NT2/D1 (cell line): ENCODE measurements around the gene TRDMT1.

Experiments used
- DNase-seq: peaks from one replicate; pipeline ENCODE4 v3.0.0-alpha.2; 2011; ENCODE audit warnings: low read depth, low spot score
- H3K27me3 ChIP-seq: 2 replicates; pipeline ENCODE4 v1.6.0; 2011; ENCODE audit warnings: mild to moderate bottlenecking; ENCODE audit not compliant: insufficient read length, insufficient read depth
- H3K36me3 ChIP-seq: 2 replicates; pipeline ENCODE4 v1.6.1; 2011; ENCODE audit warnings: mild to moderate bottlenecking, low read length, mixed read lengths; ENCODE audit not compliant: insufficient read depth, insufficient read length
- H3K4me1 ChIP-seq: 2 replicates; pipeline ENCODE4 v1.5.1; 2011; ENCODE audit not compliant: insufficient read depth, insufficient read length
- H3K4me3 ChIP-seq: 2 replicates; pipeline ENCODE4 v1.5.1; 2011; ENCODE audit warnings: low read depth; ENCODE audit not compliant: insufficient read length
- H3K9ac ChIP-seq: 2 replicates; pipeline ENCODE4 v1.6.0; 2011; ENCODE audit warnings: low read depth; ENCODE audit not compliant: insufficient read length
- H3K9me3 ChIP-seq: 2 replicates; pipeline ENCODE4 v1.5.1; 2011; ENCODE audit warnings: mild to moderate bottlenecking, low read length; ENCODE audit not compliant: insufficient read depth
- SUZ12 ChIP-seq: IDR thresholded peaks from 2 replicates; pipeline ENCODE4 v1.6.1; 2011; ENCODE audit not compliant: insufficient read length, insufficient read depth; ENCODE audit errors: extremely low read depth
- YY1 ChIP-seq: IDR thresholded peaks from 2 replicates; pipeline ENCODE4 v1.6.1; 2011; ENCODE audit not compliant: insufficient read length, insufficient read depth
- ZNF274 ChIP-seq: IDR thresholded peaks from 2 replicates; pipeline ENCODE4 v1.6.1; 2011; ENCODE audit warnings: mild to moderate bottlenecking, low read depth, low read length

TRDMT1 gene, protein sequence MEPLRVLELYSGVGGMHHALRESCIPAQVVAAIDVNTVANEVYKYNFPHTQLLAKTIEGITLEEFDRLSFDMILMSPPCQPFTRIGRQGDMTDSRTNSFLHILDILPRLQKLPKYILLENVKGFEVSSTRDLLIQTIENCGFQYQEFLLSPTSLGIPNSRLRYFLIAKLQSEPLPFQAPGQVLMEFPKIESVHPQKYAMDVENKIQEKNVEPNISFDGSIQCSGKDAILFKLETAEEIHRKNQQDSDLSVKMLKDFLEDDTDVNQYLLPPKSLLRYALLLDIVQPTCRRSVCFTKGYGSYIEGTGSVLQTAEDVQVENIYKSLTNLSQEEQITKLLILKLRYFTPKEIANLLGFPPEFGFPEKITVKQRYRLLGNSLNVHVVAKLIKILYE

DNA sequence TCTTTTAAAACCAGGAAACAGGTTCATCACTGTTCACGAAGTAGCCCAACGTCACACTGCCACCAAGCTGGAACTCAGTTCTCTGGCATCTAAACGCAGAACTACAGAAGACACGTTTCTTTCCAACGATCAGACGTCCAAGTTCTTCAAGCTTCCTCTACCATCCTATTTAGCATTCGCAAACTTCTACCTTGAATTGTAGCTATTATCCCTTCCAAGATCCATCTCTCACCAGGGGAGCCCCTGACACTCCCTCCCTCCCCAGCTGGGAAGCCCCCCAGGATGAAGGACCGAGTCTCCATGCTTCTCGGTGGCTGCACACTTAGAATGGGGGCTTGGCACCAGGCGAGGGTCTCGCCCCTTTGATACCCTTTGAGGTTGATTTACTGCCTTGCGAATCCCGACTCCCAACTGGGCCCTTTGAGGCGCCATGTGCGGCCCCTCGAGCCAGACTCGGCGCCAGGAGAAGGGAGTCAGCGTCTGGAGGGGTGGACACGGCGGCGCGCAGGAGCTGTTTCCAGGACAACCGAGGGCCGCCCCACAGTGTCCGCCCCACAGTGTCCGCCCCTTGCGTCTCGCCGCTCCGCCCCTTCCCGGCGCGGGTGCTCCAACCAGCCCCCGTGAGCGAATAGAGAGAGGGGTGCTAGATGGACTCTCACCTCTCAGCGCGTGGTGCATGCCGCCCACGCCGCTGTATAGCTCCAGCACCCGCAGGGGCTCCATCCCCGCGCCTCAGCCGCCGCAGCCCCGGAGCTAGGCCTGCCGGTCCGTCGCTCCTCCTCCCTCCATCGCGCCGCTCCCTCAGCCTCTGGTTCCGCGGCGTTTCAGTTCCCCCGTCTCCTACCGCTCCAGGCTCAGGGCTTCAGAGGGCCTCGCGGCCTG is at the start of gene TRDMT1:
Gene TRDMT1 (minus strand): TSS at position 761 of the 882 bp plus-strand sequence. CDS start 38 bp downstream, at position 723.
- TF ChIP-seq YY1, result peak; percentile 8
- TF ChIP-seq ZNF274, result no peak
- no peak for TF ChIP-seq SUZ12
- Histone ChIP-seq H3K36me3 (no peaks in the 10 kb centered on the region), H3K9ac (peak within 1 kb of the TSS; percentile 86), H3K9me3 (no peaks in the 10 kb centered on the region), H3K4me1 (no peaks in the 10 kb centered on the region), H3K4me3 (peak within 1 kb of the TSS; percentile 74), H3K27me3 (no peaks in the 10 kb centered on the region)
- peak; percentile 71 for DNase-seq

DNA sequence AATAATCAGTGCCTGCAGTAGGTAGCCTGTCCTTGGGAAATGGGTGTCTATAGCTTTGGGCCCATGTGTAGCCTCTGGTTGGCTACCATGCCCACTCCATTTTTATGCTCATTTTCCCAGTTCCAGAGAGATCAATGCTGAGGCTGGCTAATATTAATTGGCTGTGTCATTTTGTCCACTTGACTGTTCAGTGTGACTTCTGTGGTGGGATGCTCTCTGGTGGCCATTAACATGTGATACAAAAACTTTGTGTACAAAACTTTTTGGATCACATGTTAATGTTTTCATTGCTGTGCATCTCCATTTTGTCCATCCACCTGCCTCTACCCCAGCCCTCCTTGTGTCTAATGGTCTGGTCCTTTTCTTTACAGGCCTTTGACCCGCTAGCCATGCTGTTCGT is 49.3 kb upstream of the TRDMT1 start:
- TF ChIP-seq ZNF274 (no peak), YY1 (no peak), SUZ12 (no peak)
- peaks cover 10% of the 10 kb centered on the region for H3K9me3 ChIP-seq
- no peaks in the 10 kb centered on the region for H3K4me1 ChIP-seq
- H3K4me3 ChIP-seq, result no peak overlapping the region
- H3K27me3 ChIP-seq, result no peaks in the 10 kb centered on the region
- H3K9ac ChIP-seq, result no peak overlapping the region
- H3K36me3 ChIP-seq, result no peaks in the 10 kb centered on the region
- no peak for DNase-seq

DNA sequence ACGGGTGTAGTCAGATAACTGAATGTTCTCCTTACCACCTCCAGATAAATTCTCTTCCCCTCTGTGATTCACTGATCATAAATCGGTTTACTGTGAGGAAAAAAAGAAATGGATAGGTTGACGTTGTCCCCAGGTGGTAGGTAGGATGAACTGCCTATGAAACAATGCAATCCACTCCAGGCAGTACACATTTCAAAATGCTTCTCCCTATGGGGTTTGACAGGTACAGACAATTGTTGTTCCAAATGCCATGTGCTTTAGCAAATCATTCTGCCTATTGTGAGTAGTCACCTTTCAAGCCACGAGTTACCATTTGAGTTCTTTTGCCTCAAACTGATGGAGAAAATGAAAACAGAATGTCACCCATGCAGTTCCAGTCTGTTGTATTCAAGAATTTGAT is 48.3 kb upstream of the TRDMT1 start:
- TF ChIP-seq SUZ12, result no peak
- no peak for TF ChIP-seq YY1
- no peak for TF ChIP-seq ZNF274
- DNase-seq, result no peak

DNA sequence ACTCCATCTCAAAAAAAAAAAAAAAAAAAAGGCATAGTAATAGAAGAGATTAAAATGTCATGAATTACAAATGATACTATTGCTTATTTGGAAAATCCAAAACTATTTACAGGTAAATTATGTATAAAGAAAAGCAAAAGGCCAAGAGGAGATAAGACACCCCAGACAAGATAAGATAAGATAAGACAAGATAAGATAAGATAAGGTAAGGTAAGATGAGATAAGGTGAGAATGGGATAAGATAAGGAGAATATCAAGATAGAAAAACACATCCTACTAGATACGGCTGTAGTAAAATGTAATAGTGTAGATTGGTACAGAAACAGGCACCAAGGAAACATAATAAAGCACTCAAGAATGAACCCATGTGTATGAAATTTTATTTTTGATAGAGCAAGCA is 47.5 kb upstream of the TRDMT1 start:
- no peak for DNase-seq
- H3K4me3 ChIP-seq, result no peak overlapping the region
- H3K9me3 ChIP-seq, result peaks cover 10% of the 10 kb centered on the region
- H3K27me3 ChIP-seq, result no peaks in the 10 kb centered on the region
- H3K36me3 ChIP-seq, result no peaks in the 10 kb centered on the region
- TF ChIP-seq YY1, result no peak
- no peak for TF ChIP-seq ZNF274
- no peak for TF ChIP-seq SUZ12
- H3K9ac ChIP-seq, result no peak overlapping the region
- no peaks in the 10 kb centered on the region for H3K4me1 ChIP-seq

More for the DNA sequence above, 48.3 kb upstream of the TRDMT1 start:
- Histone ChIP-seq H3K9me3 (peaks cover 10% of the 10 kb centered on the region), H3K4me3 (no peak overlapping the region), H3K27me3 (no peaks in the 10 kb centered on the region), H3K4me1 (no peaks in the 10 kb centered on the region), H3K36me3 (no peaks in the 10 kb centered on the region), H3K9ac (no peak overlapping the region)

DNA sequence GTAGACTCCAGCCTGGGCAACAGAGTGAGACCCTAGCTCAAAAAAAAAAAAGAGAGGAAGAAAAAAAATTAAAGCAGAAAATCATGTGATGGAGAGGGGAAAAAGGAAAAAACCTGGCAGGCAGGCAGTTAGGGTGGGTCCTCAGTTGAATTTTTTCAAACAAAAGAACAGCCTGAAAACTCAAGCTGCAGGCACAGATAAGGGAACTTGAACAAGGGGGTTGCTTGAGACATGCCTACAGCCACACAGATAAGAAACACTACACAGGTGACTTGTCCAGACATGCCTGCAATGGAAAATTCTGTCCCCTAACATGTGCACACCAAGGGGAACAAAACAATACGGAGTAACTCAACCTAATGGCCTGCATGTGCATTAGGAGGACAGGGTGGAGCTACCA is 45.7 kb upstream of the TRDMT1 start:
- TF ChIP-seq SUZ12 (no peak), YY1 (no peak), ZNF274 (no peak)
- peaks cover 10% of the 10 kb centered on the region for H3K9me3 ChIP-seq
- no peaks in the 10 kb centered on the region for H3K4me1 ChIP-seq

DNA sequence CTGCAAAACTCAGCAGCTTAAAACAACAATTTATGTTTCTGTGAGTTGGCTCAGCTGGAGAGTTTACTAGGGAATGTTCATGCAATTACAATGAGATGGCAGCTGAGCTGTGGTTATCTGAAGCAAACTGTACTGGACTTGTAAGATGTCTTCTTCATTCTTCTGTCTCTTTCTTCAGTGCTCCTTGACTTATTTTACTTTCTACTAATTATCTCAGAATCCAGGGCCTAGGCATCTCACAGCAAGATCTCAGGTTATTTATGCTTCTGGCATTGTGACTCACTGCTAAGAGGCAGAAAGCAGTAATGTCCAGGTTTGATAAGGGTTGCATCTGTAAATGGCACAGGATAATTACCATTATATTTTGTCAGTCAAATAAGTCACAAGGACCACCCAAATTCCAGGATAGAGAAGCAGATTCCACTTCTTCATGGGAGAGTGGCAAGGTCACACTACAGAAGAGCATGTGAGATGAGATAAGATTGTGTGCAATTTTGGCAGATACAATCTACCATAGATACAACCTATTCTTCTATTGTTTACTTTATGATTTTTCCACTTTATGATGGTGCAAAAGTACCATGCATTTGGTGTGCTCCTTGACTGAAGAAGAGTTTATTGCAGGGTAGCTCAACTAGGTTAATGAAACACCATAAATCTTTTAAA is 43.4 kb upstream of the TRDMT1 start:
- DNase-seq, result no peak

More for the DNA sequence above, 45.7 kb upstream of the TRDMT1 start:
- no peak overlapping the region for H3K9ac ChIP-seq
- no peak overlapping the region for H3K4me3 ChIP-seq
- no peaks in the 10 kb centered on the region for H3K36me3 ChIP-seq
- no peak for DNase-seq
- no peaks in the 10 kb centered on the region for H3K27me3 ChIP-seq

More for the DNA sequence above, 43.4 kb upstream of the TRDMT1 start:
- Histone ChIP-seq H3K4me3 (no peak overlapping the region), H3K9me3 (peaks cover 10% of the 10 kb centered on the region), H3K36me3 (no peaks in the 10 kb centered on the region), H3K27me3 (no peaks in the 10 kb centered on the region), H3K4me1 (no peaks in the 10 kb centered on the region), H3K9ac (no peak overlapping the region)
- TF ChIP-seq SUZ12 (no peak), ZNF274 (no peak), YY1 (no peak)
